Smooth muscle cell (in vitro differentiated cells): ENCODE data around the gene MT1F. TPM values are rescaled to one million over a fixed set of nuclear protein-coding genes. Genes with fewer than 3 reads are reported as not detected.

Experiments
- DNase-seq: peaks from one replicate; lab custom pipeline; 2025; ENCODE audit not compliant: unreplicated experiment; lab: John Stamatoyannopoulos, UW
- H2AFZ ChIP-seq: fragments of 200-600 bp; sonication (generic); 2 replicates; pipeline ENCODE4 v1.6.0; 2016; ENCODE audit warnings: antibody characterized with exemption, low read depth, mild to moderate bottlenecking
- H3F3A ChIP-seq: fragments of 200-600 bp; sonication (generic); 2 replicates; pipeline ENCODE4 v1.6.0; 2017; ENCODE audit warnings: antibody characterized with exemption, low read depth
- H3K27ac ChIP-seq: fragments of 200-600 bp; sonication (generic); 2 replicates; pipeline ENCODE4 v1.5.1; 2016; ENCODE audit warnings: low read depth, mild to moderate bottlenecking
- H3K27me3 ChIP-seq: fragments of 200-600 bp; sonication (generic); 2 replicates; pipeline ENCODE4 v1.6.1; 2016; ENCODE audit warnings: low read depth, mild to moderate bottlenecking
- H3K36me3 ChIP-seq: fragments of 200-600 bp; sonication (generic); 2 replicates; pipeline ENCODE4 v1.5.1; 2016; ENCODE audit warnings: low read depth
- H3K4me1 ChIP-seq: fragments of 200-600 bp; sonication (generic); 2 replicates; pipeline ENCODE4 v1.5.1; 2016; ENCODE audit warnings: low read depth
- H3K4me2 ChIP-seq: fragments of 200-600 bp; sonication (generic); 2 replicates; pipeline ENCODE4 v1.6.0; 2016; ENCODE audit warnings: mild to moderate bottlenecking
- H3K4me3 ChIP-seq: fragments of 200-600 bp; sonication (generic); 2 replicates; pipeline ENCODE4 v1.5.1; 2016; ENCODE audit warnings: mild to moderate bottlenecking
- H3K79me2 ChIP-seq: fragments of 200-600 bp; sonication (generic); 2 replicates; pipeline ENCODE4 v1.6.0; 2016; ENCODE audit warnings: low read depth, mild to moderate bottlenecking
- H3K9ac ChIP-seq: fragments of 200-600 bp; sonication (generic); 2 replicates; pipeline ENCODE4 v1.6.0; 2016; ENCODE audit warnings: low read depth
- H3K9me3 ChIP-seq: fragments of 200-600 bp; sonication (generic); replicated peaks from 2 replicates; pipeline ENCODE4 v1.5.1; 2016; ENCODE audit warnings: low read depth
- H4K20me1 ChIP-seq: fragments of 200-600 bp; sonication (generic); 2 replicates; pipeline ENCODE4 v1.6.0; 2016; ENCODE audit warnings: low read depth
- WGBS: methylation state at CpG from one replicate; pipeline ENCODE4 v1.1.7; 2016; ENCODE audit warnings: low lambda C conversion rate; 5-methylcytosine and 5-hydroxymethylcytosine counted together
- polyA plus RNA-seq: library from polyadenylated mRNA; unstranded; fragments of >200 nt; fragmentation: Nextera tagmentation; extraction: Ambion mirVana; gene quantifications from 2 replicates; pipeline ENCODE4 v1.2.1, GENCODE V29; 2016
- total RNA-seq: library from RNA; depleted of rRNA; stranded (reverse); fragments of >200 nt; gene quantifications from 2 replicates; pipeline ENCODE4 v1.2.3, GENCODE V29; 2014
- TF ChIP-seq, protein P1 (sequence below): fragments of 200-600 bp; sonication (generic); IDR thresholded peaks from 2 replicates; pipeline ENCODE4 v1.5.1; 2017; ENCODE audit warnings: borderline replicate concordance, mild to moderate bottlenecking, antibody characterized with exemption; ENCODE audit not compliant: insufficient read depth, poor library complexity, severe bottlenecking

Gene MT1F
- total and polyA plus RNA-seq, 2 experiments from 2014 or later, result 0.50 to 5.9 TPM

DNA sequence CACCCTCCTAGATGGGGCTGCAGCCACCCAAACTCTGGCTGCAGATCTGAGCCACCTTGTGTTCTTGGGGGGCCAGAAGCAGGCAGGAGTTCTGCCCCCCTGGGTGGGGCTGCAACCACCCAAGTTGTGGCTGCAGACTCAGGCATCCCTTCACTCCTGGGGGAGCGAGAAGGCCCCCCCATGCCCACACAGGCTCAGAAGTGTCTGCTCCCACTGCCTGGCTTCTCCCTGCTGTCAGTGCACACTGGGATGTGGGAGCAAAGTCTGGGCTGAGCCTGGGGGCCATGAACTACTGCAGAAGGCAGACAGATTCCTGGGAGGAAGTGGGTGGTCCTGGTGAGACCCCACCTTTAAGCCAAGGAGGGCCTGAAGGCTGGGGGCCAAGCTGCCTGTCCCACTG, 37.5 kb downstream of the MT1F start:
- no peak overlapping the region for H3K4me3 ChIP-seq
- H3K36me3 ChIP-seq, result no peaks in the 10 kb centered on the region
- TF ChIP-seq, protein P1, sequence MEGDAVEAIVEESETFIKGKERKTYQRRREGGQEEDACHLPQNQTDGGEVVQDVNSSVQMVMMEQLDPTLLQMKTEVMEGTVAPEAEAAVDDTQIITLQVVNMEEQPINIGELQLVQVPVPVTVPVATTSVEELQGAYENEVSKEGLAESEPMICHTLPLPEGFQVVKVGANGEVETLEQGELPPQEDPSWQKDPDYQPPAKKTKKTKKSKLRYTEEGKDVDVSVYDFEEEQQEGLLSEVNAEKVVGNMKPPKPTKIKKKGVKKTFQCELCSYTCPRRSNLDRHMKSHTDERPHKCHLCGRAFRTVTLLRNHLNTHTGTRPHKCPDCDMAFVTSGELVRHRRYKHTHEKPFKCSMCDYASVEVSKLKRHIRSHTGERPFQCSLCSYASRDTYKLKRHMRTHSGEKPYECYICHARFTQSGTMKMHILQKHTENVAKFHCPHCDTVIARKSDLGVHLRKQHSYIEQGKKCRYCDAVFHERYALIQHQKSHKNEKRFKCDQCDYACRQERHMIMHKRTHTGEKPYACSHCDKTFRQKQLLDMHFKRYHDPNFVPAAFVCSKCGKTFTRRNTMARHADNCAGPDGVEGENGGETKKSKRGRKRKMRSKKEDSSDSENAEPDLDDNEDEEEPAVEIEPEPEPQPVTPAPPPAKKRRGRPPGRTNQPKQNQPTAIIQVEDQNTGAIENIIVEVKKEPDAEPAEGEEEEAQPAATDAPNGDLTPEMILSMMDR, result no peak
- H3K4me1 ChIP-seq, result no peaks in the 10 kb centered on the region
- H3K27me3 ChIP-seq, result no peaks in the 10 kb centered on the region
- no peak for DNase-seq
- H4K20me1 ChIP-seq, result no peaks in the 10 kb centered on the region
- H2AFZ ChIP-seq, result no peak overlapping the region
- H3K4me2 ChIP-seq, result no peak overlapping the region
- H3F3A ChIP-seq, result no peaks in the 10 kb centered on the region
- peaks cover 5% of the 10 kb centered on the region for H3K9me3 ChIP-seq
- no peak overlapping the region for H3K27ac ChIP-seq
- H3K9ac ChIP-seq, result no peak overlapping the region
- no peaks in the 10 kb centered on the region for H3K79me2 ChIP-seq
- WGBS, result 100% methylated on average over 1 of the region's 1 CpG

DNA sequence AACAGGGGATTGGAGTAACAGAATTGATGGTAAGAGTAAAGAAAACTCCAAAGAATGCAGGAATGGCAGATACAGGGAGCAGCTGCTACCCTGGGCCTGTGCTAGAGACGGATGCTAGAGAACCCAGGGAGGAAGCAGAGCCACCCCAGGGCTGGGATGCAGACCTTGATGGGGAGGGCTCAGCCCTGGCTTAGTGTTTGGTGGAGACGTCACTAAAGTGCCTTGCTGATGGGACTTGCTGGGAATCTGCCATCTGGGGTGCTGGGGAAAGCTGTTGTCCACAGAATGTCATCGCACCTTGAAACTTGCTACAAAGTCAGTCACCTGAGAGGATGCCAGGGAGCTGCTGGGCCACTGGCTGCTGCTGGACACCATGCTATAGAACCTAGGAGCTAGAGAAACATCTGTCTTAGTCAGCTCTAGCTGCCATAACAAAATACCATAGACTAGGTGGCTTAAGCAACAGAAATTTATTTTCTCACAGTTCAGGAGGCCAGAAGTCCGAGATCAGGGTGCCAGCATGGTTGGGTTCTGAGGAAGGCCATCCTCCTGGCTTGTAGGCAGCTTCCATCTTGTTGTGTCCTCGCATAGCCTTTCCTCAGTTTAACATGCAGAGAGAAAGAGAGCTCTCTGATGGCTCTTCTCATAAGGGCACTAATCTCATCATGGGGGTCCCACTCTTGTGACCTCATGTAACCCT, 39.8 kb downstream of the MT1F start:
- WGBS, result 94% methylated on average over 5 of the region's 5 CpGs
- H3K9me3 ChIP-seq, result peaks cover 5% of the 10 kb centered on the region
- no peak overlapping the region for H3K4me2 ChIP-seq
- no peaks in the 10 kb centered on the region for H4K20me1 ChIP-seq
- no peaks in the 10 kb centered on the region for H3K4me1 ChIP-seq
- no peaks in the 10 kb centered on the region for H3K27me3 ChIP-seq
- no peak overlapping the region for H3K9ac ChIP-seq
- TF ChIP-seq, protein P1, result no peak
- no peak overlapping the region for H3K4me3 ChIP-seq
- no peak overlapping the region for H2AFZ ChIP-seq
- H3F3A ChIP-seq, result no peaks in the 10 kb centered on the region
- H3K36me3 ChIP-seq, result no peaks in the 10 kb centered on the region
- no peaks in the 10 kb centered on the region for H3K79me2 ChIP-seq
- H3K27ac ChIP-seq, result no peak overlapping the region
- no peak for DNase-seq

DNA sequence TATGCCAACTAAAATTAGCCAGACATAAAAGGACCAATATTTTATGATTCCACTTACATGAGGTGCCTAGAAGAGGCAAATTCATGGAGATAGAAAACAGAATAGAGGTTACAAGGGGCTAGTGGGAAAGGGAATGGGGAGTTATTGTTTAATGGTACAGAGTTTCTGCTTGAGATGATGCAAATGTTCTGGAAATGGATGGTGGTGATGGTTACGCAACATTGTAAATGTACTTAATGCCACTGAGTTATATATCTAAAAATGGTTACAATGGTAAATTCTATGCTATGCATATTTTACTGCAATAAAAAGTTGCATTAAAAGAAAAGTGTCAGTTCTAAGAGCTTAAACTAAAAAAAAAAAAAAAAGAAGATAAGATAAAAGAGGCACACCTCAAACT, 42.4 kb downstream of the MT1F start:
- 48% methylated on average over 1 of the region's 1 CpG for WGBS
- Histone ChIP-seq H3K4me1 (no peaks in the 10 kb centered on the region), H3K4me2 (no peak overlapping the region), H3K27me3 (no peaks in the 10 kb centered on the region), H3K9me3 (peaks cover 5% of the 10 kb centered on the region), H3K4me3 (no peak overlapping the region), H4K20me1 (no peaks in the 10 kb centered on the region), H3K9ac (no peak overlapping the region), H3K79me2 (no peaks in the 10 kb centered on the region), H3K36me3 (no peaks in the 10 kb centered on the region), H3F3A (no peaks in the 10 kb centered on the region), H2AFZ (no peak overlapping the region), H3K27ac (no peak overlapping the region)
- TF ChIP-seq, protein P1, result no peak
- no peak for DNase-seq

DNA sequence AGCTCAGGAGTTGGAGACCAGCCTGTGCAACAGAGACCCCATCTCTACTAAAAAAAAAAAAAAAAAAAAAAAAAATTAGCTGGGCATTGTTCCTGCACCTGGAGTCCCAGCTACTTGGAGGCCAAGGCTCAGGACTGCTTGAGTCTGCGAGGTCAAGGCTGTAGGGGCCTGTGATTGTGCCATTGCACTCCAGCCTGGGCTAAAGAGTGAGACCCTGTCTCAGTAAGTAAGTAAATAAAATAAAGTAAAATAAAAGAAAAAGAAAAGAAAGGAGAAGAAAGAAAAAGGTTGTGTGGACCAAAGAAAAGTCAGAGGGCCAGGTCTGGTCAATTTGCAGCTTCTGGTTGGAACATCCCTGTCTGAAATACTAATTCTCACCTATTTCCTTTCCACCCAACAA, 42.9 kb downstream of the MT1F start:
- 100% methylated on average over 1 of the region's 1 CpG for WGBS
- no peaks in the 10 kb centered on the region for H3K4me1 ChIP-seq
- H3K4me2 ChIP-seq, result no peak overlapping the region
- no peaks in the 10 kb centered on the region for H3K36me3 ChIP-seq
- no peaks in the 10 kb centered on the region for H3K79me2 ChIP-seq
- no peak overlapping the region for H3K27ac ChIP-seq
- no peaks in the 10 kb centered on the region for H4K20me1 ChIP-seq
- no peak for DNase-seq
- no peaks in the 10 kb centered on the region for H3F3A ChIP-seq
- H3K9me3 ChIP-seq, result peaks cover 5% of the 10 kb centered on the region
- no peak overlapping the region for H2AFZ ChIP-seq
- no peak overlapping the region for H3K4me3 ChIP-seq
- H3K27me3 ChIP-seq, result no peaks in the 10 kb centered on the region
- TF ChIP-seq, protein P1, result no peak
- no peak overlapping the region for H3K9ac ChIP-seq
